A172 (cell line): ENCODE results near the gene MRGPRF. TPM values are rescaled to one million over a fixed set of nuclear protein-coding genes. Genes with fewer than 3 reads are reported as not detected.
"Not testable (repeated sequence)": the region's sequence is repeated elsewhere in the genome, so short reads cannot be mapped to it uniquely, and the experiment has no call there.

ENCODE experiments used
- DNase-seq: peaks from one replicate; pipeline ENCODE4 v3.0.0-alpha.2; 2015; ENCODE audit warnings: low spot score
- total RNA-seq: library from RNA; depleted of rRNA; stranded (reverse); fragments of >200 nt; shearing (Covaris generic); gene quantifications from 2 replicates; pipeline ENCODE4 v1.2.3, GENCODE V29; 2014

Gene MRGPRF
- total RNA-seq, 1 experiment from 2014 or later = 0.69 TPM

DNA sequence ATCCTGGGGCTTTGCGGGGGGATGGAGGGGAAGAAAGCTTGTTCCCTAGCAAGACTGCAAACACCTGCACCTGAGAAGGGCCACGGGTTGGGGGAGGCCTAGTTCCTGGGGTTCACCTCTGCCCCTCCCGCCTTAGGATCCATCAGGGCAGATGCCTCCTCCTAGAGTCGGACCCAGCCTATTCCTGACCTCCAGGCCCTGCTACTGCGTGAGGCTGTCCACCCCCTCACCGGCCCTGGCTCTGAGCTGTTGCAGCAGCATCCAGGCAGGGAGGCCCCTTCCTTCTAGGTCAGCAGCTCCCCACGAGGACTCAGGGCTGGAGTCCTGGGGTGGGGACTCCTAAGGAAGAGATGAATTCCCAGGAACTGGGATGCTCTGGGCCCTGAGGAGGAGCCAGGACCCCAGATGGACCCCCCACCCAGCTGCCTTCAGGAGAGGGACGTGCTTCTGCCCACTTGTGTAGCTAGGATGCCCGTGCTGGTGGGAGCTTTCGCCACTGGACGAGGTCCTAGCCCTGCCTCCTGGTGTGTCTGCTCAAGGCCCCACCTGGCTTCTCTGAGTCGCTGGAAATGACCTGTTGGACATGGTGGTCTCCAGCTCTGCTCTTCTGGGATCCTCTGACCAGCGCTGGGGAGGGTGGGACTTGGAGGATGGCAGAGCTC, 10.3 kb downstream of the MRGPRF start:
- DNase-seq = no peak

DNA sequence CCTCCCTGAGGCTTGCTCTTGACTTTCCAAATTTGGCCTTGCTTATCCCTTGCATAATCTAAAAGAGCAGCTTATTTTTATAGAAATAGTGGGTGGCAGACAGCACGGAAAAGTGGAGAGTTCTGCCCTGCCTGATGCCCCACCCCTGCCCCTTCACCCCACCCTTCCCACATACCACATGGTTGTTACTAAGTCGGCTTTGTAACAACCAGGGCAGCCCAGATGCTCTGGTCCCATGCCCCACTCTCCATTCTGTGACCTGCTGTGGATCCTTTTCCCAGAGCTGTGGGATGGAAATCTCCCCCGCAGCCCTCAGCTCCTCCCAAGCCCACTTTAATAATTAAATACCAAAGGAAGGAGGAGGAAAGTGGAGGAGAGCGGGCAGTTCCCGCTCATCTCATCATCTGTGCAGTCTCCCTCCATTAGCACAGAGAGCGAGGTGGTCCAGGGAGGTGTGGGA, 10.9 kb downstream of the MRGPRF start:
- no peak for DNase-seq

DNA sequence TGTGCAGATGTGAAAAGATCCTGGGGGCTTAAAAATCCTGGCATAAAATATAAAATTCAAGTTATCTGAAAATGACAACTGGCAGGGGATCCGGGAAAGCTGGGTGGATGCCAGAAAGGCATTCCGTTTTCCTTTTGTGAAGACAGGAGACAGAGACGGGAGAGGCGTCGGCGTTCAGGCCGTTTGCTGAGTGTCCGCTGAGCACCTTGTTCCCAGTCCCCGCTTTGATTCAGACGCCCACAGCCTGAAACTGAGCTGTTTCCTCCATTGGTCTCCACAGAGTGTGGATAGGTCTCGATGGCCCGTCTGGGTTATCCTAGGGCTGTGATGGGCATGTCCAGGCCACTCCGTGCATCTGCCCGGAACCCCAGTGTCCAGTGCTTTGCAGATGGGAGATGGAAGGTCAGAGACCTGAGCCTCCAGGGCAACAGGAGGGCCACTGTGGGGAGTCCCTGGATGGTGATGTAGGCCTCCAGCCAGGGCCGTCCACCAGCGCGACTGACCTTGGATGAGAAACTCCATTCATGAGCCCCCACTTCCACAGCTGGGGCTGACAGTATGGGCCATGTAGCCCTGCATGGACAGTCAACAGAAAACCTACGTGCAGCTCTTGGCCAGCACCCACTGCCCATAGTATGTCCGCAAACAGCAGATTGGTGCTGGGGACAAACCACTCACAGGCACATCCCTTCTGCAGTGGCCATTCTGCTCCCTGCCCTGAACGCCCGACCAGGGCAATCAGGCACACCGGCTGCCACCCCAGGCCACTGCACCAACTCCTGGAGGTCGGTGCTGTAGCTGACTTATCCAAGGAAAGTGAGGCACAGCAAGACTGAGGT, 11.6 kb downstream of the MRGPRF start:
- DNase-seq = no peak

GRCh38 chr11:69000831-69001242, 12.2 kb downstream of the MRGPRF start:
- peak; percentile 74 for DNase-seq

GRCh38 chr11:69000391-69000790, 12.7 kb downstream of the MRGPRF start:
- DNase-seq = no peak

- not testable (repeated sequence) for DNase-seq
These were observed 13.2 kb downstream of the MRGPRF start for GRCh38 chr11:68999748-69000355.

DNA sequence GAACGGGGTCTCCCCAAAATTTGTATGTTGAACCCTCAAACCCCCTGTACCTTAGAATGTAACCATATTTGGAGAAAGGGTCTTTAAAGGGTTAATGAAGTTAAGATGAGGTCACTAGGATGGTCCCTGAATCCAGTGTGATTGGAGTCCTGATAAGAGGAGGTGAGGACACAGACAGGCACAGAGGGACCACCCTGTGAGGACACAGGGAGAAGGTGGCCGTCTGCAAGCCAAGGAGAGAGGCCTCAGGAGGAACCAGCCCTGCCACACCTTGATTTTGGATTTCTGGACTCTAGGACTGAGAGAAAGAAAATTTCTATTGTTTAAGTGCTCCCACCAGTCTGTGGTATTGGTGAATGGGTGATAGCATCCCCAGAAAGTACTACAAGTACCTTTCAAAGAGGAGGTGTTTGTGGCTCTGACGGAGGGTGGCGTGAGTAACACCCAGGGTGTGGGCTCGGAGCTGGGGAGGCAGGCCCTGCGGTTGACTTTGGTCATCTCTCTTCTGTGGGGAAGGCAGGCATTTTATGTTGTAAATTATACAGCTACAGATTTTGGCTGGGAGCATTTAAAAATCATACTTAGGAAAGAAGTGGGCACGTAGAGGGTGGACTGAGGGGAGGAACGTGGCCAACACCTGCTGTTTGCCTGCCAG, 13.8 kb downstream of the MRGPRF start:
- DNase-seq = no peak

DNA sequence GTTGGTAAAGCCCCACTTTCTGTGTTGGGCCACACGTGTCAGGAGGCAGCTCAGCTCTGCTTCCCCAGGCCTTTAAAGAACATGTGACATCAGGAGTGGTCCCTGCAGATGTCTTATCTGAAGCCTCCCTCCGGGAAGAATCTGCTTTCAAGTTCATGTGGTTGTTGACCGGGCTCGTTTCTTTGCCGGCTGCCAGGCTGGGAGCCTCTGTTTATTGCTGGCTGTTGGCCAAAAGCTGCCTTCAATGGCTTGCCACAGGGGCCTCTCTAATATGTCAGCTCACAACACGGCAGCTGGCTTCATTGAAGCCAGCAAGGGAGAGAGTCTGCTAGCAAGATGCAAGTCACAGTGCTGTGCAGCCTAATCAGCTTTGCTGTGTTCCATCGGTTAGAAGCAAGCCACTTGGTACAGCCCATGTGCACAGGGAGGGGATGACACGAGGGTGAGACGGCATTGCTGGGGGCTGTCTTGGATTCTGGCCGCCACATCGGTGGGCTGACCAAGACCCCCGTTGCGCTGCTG, 14.6 kb downstream of the MRGPRF start:
- DNase-seq = no peak

DNA sequence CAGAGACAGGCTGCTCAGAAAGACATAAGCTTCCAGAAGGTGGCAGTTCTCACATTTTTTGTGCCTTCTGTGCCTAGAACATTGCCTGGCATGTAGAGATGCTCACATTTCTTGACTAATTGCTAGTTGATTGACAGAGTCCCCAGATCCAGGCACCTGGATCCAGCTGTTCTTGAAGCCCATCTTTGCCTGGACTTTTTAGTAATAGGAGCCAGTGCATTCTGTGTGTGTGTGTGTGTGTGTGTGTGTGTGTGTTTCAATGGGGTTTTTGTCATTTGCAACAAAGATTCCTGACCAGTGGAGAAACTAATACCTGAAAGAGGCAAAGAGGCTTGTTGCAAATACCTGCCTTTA, 15.1 kb downstream of the MRGPRF start:
- no peak for DNase-seq

DNA sequence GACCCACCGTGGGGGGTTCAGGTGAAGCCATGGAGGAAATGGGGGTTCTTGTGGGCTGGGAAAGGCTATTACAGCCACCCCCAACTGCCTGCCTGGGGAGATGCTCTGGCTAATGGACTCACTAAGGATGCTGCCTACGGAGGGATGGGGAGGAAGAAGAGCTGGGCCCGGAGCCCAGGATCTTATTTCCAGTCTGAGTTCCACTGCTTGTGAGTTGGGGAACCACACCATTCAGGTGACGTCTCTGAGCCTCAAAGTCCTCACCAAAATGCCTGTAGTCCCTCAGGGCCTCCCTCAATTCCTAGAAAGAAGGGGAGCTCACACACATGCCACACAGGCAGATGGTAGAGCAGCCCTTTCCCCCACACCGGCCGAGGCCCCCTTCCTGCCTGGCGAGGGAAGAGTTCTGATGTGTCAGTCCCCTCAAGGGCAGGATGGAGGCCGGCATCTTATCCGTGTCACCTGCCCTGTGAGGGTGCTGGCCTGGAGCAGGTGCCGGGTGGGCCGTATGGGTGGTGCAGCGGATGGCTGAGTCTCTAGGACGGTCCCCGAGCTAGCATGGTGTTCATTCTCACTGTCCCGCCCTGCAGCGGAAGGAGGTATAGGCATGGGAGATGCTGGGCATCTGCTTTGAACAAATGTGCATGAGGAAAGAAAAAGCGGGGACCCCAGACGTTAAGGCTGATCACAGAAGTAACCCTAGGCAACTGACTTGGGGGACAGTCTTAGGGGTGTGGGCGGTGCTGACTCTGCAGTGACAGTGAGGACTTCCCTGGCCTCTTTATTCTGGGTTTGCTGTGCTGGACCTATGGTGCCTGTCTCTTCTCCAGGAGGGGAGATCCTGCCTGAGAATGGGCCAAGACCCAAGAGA, 15.7 kb downstream of the MRGPRF start:
- no peak for DNase-seq

DNA sequence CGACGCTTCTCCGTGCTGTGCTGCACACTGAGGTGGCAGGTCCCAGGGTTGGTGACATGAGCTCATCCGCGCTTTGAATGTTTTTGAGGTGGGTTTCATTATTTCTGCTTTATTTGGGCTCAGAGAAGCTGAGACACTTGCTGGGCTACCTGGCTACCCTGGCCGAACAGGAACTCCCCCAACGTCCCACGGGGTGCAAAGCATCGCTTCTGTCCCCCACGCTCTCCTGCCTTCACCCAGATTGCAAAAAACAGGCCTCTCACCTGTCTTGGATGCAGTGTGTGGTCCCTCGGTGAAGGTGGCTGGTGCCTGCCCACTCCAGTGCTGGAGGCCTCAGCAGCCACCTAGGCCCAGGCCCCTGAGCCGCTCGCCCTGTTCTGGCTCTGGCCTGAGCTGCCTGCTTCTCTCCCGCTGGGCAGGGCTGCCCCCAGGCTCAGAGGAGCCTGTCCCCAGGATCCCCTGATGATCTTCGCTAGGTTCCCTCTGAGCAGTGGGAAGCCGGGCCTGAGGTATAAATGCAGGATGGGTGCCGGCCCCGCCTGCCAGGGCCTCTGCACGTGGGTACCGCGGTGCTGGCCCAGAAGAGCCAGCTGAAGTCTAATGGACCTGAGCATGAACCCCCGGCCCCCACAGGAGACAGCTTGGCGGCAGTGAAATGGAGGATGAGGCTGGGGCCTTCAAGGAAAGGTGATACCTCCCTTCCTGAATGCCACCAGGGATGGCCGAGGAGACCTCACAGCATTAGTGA, 16.5 kb downstream of the MRGPRF start:
- DNase-seq = no peak

GRCh38 chr11:68994894-68995285, 18.2 kb downstream of the MRGPRF start:
- no peak for DNase-seq

DNA sequence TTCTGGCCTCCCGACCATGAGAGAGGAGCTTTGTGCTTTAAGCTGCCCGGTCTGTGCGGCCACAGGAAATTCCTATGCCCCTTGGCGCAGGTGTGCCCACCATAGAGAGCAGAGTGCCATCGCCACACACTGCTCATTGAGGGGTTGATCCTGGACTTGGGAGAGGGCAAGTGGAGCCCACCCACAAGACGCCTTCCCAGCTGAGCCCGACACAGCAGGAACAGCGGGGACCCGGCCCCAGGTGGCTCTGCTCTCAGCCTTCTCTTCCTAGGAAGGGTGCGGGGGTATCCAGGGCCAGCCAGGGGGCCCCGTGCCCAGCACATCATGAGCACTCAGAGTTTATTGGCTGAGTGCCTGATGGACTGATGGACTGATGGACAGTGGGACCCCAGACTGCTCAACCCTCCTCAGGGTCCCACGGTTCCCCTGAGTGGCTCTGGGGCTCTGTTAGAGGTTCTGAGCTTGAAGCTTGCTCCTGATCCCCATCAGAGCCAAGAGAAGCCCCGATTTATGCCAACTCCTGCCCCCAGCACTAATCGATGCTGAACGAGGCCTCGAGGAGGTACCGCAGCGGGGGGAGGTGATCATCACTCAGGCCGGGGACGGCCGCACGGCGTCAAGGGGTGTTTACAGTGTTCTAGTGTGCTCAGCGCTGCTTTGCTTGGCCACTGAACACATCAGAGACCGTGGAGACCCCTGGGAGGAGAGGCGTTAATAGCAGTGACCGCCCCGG, 18.7 kb downstream of the MRGPRF start:
- no peak for DNase-seq

DNA sequence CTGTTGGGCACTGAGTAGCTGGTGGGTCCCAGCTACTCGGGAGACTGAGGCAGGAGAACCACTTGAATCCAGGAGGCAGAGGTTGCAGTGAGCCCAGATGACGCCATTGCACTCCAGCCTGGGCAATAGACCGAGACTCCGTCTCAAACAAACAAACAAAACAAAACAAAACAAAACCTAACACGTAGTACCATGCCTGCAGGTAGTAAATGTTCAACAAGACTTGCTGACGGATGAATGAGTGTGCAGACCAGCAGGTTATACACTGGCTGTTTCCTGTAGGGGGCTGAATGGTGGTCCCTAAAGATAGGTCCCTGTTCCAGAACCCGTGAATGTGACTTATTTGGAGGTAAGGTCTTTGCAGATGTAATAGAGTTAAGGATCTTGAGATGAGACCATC, 19.5 kb downstream of the MRGPRF start:
- DNase-seq = no peak

GRCh38 chr11:68992743-68993255, 20.2 kb downstream of the MRGPRF start:
- DNase-seq = no peak

- no peak for DNase-seq
These were observed 21.9 kb downstream of the MRGPRF start for GRCh38 chr11:68990995-68991780.

- no peak for DNase-seq
These were observed 23.0 kb downstream of the MRGPRF start for GRCh38 chr11:68989936-68990606.

DNA sequence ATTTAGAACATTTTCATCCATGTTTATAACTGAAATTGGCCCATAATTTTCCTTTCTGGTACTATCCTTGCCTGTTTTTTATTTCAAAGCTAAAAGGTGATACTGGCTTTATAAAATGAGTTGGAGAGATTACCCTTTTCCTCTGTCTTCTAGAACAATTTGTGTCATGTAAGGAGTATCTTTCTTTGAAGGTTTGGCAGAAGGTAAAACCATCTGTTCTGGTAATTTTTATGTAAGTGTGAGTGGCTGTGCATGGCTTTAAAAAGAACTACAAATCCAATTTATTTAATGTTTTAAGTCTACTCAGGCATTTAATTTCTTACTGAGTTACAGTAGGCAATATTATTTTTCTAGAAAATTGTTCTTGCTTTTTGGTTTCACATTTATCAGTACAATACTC, 24.6 kb downstream of the MRGPRF start:
- no peak for DNase-seq
